ENCODE measurements around the gene SUSD3.

SUSD3 gene

DNA sequence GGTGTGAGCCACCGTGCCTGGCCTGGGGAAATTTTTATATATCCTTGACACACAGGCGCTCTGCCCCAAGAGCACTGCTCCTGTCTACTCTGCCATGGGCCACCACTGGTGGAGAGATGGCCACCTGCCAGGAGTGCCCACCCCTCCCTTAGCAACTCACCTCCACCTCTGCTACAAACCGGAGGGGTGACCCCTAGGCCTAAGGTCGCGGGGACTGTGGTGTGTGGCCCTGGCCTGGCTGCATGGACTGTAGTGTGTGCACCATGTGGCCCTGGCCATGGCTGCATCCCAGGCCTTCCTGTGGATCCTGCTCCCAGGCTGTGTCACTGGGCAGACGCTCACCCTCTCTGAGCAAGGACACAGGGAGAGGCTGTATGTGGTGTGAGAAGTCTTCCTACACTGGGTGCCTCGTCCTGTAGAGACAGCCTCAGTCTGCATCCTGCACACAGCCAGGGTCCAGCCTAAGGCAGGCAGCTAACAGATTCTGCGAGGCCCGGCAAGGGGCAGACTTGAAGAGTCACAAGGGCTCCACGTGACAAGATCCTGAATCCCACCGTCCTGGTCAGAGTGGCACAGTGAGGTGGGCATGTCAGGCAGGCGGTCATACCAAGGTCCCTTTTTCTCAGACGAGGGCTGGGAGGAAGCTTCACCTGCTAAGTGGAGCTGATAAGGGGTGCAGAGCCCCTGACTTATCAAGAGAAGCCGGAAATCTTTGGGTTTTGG lies 65.2 kb downstream of the SUSD3 start:
- no peak for DNase-seq (ENCODE audit: low spot score)

DNA sequence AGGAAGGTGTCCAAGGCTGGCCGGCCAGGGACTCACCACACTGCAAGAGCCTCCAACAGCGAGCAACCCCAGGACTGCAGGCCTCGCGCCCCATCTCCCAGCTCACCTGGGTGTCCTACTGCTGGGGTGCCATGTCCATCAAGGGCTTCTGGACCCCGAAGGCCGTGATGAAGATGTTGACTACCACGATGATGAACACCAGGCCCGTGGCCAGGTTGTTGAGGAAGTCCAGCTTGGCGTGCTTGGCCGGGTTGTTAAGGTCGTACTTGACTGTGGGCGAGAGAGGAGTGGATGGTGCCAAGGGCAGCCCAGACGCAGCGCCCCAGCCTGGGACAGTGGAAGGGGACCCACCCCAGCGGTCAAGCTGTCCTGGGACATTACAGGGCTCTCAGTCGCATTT lies 66.3 kb downstream of the SUSD3 start:
- DNase-seq (ENCODE audit: low spot score), result no peak

DNA sequence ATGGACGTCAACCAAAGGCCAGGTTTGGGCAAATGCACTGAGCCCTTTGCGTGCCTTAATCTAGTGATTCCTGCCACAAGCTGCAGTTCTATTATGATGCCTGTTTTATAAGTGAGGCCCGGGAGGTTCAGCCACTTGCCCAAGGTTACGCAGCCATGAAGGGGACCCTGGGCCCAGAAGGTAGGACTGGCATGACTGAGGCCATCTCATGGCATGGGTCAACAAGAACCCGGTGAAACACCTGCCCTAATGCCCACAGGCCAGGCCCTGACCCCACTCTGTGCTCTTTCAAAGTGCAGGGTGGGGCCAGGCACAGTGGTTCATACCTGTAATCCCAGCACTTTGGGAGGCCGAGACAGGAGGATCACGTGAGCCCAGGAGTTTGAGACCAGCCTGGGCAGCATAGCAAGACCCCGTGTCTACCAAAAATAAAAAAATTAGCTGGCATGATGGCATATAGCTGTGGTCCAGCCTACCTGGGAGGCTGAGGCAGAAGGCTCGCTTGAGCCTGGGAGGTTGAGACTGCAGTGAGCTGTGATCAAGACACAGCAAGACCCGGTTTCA lies 66.9 kb downstream of the SUSD3 start:
- no peak for DNase-seq (ENCODE audit: low spot score)

DNA sequence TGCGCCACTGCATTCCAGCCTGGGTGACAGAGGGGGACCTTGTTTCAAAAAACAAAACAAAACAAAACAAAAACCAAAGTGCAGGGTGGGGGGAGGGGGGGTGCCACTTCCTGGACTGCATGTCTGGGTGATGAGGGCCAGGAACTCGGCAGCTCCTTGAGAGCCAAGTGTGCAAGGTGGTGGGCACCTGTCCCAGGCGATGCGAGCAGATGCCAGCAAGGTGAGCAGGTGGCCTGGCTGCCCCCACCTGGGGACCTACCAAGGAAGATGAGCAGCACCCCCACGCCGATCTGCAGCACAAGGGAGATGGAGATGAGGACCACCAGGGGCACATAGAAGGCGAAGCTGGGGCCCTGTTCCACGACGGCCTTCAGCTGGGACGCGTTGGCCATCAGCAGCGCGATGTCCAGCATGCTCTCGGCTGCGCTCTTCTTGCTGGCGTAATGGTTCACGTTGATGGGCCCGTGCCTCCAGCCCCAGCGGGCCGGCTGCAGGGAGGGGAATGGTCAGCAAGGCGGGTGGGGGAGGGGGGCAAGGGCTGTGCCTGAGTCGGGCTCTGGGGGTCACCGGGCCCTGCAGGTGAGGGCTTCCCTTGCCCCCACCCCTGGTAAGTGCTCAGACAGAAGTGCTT lies 67.8 kb downstream of the SUSD3 start:
- DNase-seq (ENCODE audit: low spot score), result no peak

DNA sequence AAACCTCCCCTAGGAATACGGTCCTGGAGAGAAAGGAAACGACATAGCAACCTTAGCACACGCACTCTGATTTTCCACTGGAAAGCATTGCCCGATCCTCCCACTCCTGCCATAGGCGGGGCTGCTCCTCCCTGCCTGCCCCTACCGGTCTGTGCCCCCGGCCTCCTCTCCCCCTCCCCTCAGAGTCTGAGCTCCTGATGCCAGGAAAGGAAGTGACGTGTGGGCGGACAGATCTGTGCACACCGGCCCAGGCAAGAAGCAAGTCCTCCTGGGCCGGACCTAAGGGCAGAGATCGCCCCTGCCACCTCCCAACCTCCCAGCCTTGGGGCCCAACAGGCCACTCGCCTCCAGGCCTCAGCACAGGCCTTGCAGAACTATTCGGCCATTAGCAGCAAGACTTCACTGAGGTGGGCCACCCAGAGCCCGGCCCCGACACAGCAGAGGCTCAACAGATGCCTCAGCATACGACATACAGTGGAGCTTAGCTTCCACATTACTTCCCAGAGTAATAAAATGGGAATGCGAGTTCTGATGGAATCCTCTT lies 68.4 kb downstream of the SUSD3 start:
- DNase-seq (ENCODE audit: low spot score), result no peak

DNA sequence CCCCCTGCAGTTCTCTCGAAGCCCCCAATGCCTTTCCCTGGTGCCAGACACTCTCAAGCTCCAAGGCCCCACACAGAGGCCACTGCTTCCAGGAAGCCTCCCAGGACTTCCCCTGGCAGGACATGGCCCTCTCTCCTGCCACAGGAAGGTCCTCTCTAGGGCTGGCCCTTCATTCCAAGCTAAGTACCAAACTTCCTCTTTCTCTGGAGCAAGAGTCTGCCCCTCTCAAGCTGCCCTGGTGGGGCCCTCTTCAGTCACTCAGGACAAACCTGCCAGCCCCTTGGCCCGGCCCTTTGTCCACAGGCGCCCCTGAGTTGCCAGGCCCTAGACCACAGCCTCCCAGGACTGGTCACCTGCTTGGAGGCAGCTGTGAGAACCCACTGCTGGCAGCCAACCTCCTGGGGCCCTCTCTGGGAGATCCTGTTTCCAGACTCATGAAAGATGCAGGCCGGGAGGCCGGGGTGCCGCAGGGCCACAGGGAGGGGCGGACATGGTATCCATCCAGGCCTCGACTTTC lies 69.0 kb downstream of the SUSD3 start:
- DNase-seq (ENCODE audit: low spot score), result no peak

DNA sequence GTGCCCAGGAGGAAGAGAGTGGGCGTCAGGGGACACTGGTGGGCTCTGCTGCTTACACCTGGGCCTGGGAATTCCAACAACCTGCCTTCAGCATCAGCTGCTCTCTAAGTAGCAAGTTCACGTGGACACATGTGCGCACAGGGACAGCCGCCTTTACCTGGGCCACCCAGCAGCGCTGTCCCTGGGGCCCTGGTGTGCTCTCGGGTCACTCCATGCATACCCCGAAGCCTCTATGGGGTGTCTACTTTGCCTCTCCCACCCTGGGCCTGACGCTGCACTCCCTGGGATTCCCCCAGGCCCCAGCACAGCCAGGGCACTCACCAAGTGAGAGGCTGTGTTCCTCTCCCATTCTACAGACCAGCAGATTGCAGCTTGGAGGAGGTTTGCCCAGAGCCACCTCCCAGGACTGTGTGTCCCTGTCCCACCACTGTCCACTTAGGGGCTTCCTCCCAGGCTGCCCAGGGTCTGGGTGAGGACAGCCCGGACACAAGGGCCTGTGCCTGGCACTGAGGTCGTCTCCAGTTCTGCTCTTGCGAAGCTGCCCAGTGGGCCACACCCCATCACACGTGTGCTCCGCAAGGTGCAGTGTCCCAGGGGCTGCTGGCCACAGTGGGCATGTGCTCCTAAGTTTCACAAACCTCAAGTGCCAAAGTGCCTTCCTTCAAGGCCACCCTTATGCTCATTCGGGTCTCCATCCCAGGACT lies 69.7 kb downstream of the SUSD3 start:
- no peak for DNase-seq (ENCODE audit: low spot score)

DNA sequence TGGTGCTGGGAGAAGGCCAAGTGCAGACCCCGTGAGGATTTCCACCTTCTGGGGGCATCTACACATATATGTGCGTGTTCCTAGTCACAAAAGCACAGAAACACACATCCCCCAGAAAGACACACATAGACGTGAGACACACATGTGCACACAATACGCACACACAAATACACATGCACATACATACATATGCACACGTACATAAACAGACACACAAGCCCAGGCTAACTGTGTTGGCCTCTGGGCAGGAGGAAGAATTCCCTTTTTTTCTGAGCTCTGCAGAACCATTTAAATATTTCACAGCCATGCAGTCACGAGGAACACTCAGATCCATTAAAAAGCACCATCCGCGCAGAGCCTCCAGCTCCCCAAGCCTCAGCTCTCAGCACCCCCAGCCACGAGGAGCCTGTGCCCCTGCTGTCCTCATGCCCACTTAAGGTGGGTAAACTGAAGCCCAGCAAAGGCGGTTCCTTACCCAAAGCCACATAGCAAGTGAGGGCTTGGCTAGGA lies 70.3 kb downstream of the SUSD3 start:
- no peak for DNase-seq (ENCODE audit: low spot score)

DNA sequence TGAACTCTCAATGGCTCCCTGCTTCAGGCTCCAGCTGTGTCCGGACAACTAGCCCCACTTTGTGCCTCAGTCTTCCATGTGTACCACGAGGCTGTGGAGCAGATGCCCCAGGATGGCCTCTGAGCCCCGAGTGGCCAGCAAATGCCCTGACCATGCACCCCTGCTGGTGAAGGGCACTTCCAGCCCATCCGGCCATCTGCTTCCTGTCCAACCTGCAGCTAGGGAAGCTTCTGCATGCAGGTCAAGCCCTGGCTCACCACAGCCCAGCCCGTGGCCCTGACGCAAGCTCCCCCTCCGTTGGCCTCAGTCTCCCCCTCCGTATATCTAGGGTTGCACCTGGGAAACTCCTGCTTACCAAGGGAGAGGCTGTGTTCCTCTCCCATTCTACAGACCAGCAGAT lies 70.8 kb downstream of the SUSD3 start:
- peak; percentile 75 for DNase-seq (ENCODE audit: low spot score)

DNA sequence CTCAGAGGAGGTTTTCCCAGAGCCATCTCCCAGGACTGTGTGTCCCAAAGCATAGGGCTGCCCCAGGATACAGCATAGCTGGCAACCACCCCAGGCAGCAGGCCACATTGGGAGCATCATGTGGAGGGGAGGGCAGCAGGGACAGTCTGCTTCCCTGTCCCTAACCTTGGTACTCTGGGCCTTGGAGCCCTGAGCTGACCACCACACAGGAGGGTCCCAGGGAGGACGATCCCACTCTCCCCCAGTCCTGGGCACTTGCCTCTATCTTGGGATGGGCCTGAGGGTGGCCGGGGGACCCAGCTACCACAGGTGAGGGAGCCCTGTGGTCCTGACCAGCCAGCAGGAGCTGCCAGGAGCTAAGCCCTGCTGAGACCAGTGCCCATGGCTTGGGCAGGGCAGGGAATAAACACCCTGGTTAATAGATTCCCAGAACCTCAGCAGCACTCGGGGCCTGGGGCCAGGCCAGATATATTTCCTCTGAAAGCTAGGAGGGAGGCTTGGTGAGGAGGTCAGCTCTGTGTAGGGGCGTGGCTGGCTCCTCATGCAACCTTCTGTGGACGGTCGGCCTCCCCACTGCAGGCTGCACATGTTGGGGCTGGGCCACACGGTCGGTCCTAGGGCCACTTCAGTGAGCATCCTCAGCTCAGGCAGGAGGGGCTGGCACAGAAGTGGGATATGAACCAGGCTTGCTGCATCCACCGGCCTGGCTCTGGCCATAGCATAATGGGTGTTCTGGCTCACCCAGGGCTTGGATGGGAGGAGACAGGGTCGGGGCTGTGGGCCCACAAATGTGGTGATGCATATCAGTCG lies 71.4 kb downstream of the SUSD3 start:
- no peak for DNase-seq (ENCODE audit: low spot score)

DNA sequence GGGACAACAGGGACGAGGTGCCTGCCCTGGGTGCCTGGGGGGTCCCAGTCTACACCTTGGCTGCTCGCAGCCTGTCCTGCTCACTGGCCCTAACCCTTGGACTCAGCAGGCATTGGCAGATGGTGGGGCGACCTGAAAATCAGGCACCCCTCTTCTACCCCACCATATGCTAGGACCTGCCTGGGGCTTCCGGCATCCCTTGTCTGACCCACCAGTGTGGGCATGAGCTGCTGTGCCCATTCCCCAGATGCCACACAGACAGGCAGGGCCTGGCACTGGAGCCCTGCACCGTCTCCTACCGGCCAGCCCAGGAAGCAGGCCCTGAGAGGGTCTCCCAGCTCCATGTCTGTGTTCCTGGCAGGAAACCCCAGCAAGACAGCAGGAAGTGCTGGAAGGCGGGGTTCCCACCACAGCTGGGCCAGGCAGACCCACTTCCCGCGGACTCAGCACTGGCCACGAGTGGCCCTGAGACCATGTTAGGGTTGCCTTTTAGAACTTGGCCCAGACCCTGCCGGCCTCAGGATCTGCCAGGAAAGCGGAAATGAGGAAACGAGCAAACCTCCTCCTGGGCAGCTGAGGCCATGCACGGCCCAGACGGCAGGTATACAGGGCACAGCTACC lies 72.5 kb downstream of the SUSD3 start:
- peak; percentile 71 for DNase-seq (ENCODE audit: low spot score)

DNA sequence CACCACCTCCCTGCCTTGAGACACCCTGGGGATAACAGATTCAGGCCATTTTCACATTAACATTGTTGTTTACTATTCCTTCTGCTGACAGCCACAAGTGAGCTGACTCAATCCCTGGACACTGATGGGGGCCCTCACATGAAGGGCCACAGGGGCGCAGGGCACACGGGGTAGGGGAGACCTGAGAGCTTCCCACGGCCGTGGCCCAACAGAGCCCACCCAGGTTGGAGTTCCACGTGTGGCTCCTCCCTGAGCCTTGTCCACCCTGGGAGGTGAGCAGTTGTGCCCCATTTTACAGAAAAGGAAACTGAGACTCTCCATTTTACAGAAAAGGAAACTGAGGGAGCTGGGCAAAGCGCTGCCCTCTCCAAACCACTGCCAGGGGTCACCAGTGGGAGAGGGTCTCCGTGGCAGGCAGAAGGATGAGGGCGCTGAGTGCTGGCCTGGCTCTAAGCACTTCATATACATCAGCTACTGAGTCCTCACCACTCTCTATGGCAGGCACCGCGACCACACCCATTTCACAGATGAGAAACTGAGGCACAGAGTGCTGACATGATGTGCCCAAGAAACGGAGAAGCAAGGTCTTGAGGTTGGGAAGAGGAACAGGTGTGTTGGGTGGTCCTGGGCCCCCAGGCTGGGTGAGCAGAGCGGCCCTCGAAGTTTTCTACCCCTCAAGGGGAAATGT lies 73.2 kb downstream of the SUSD3 start:
- no peak for DNase-seq (ENCODE audit: low spot score)

DNA sequence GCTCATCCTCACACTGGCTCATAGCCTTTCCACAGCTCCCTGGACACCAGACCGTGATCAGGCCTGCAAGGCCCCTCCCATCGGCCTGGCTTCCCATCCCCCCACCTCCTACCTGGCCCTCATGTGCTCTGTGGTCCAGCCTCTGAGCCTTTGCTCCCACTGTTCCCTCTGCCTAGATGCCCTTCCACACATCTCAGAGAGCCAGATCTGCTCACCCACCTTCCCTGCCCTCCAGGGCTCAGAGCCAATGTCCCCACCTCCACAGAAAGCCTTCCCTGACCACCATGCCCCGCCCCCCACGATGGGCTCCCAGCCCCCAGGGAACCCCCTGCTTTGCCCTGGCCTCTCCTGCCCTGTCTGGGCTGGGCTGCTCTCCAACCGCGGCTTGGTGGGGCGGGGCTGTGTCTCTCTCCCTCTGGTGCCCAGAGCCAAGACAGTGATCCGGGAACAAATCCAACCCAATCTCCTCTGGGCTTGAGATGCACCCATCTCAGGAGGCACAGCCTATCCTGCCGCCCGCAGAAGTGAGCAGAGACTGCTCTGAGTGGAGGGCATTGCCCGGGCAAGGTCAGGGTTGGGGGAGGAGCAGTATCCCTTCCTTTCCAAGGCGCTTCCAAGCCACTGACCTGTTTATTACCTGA lies 73.9 kb downstream of the SUSD3 start:
- DNase-seq (ENCODE audit: low spot score), result no peak

DNA sequence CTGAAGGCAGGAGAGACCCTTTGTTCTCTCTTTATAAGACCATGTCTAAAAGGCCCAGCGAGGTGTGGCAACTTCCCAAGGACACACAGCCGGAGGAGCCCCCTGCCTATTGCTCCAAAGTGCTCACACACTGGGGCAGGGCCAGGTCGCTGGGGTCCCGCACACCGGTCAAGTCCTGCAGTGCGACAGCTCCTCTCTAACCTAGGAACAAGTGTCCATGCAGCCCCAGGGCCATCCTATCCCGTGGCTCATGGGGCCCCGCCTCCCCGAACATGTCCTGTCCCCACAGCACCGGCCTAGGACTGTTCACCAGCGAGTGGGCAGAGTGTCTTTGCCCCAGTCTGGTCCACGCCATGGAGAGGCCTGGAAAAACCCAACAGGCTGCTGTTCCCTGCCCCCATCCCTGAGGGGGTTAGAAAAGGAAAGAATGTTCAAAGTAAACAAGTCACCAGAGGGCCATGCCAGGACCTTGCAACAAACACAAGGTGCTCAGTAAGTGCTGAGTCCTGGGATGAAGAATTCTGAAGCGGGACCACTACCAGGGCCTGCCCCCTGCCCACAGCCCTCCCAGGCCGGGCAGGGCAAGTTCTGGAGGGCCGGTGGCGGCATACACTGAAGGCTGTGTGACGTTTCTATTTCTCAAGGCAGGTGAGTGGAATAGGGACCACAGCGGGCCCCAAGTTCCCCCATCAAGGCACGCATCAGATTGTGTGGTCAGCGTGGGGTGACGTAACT lies 74.6 kb downstream of the SUSD3 start:
- no peak for DNase-seq (ENCODE audit: low spot score)

DNA sequence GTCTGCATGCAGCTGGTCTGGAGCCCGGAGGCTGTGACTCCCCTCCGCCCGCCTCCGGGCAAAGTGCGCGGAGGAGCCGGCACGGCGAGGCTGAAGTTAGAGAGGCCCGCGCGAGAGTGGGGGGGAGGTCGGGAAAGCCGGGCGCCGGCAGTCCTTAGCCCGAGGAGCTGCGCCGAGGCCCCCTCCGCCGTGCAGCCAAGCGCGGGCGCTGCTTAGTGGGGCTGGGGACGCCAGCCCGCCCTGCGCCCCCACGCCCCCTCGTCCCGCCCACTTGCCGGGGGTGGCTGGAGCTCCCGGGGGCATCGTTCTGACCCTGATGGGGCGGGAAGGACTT lies 75.1 kb downstream of the SUSD3 start:
- DNase-seq (ENCODE audit: low spot score), result peak; percentile 71

DNA sequence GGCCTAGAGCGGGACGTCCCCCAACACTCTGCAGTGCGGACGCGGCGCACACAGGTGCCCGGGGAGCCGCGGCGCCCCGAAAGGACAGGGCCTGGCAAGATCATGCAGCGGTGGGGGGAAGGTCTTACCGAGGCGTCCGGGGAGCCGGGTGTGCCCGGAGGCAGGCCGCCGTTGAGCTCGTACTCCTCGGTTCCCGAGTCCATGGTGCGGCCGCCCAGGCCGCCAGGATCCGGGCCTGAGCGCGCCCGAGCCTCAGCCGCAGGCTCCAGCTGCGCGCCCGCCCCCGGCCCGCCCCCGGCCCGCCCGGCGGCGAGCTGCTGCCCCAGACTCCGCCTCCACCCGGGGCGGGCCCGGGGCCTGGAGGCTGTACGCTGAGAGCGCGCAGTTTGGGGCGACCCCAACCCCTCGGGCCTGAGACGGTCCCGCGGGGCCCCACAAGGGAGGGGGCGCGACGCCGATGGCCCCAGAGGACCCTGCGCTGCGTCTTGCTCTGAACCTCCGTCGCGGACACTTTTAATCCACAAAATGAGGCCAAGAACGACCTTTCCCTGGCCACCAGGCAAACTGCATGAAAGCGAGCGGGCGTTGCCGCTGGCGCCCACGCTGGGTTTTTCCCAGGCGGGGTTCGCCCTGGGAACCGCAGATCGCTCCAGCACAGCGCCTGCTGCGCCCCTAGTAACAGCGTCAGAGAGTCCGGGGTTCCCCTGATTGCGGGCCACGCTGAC lies 75.7 kb downstream of the SUSD3 start, which contains the start of gene NINJ1:
TSS of gene NINJ1 (minus strand) at position 237 of the 725 bp plus-strand sequence. CDS start at position 203, 34 bp downstream.
- DNase-seq (ENCODE audit: low spot score), result peak; percentile 58

Data from kidney capillary endothelial cell (primary cell).